Testis (tissue), 3 donors: Measurements from ENCODE around the gene WDR76. TPM values are rescaled to one million over a fixed set of nuclear protein-coding genes. Genes with fewer than 3 reads are reported as not detected.

Experiments
- DNase-seq: peaks from one replicate; pipeline ENCODE4 v3.0.0-alpha.2; 2019
- H3K27ac ChIP-seq, 2 donors: fragments of 200-600 bp; sonication (generic); one replicate each; pipeline ENCODE4 v1.5.1; 2019
- H3K27me3 ChIP-seq: fragments of 200-600 bp; sonication (generic); one replicate; pipeline ENCODE4 v1.5.1; 2019
- H3K36me3 ChIP-seq: fragments of 200-600 bp; sonication (generic); one replicate; pipeline ENCODE4 v1.5.1; 2017; ENCODE audit warnings: low read depth; ENCODE audit errors: missing control alignments
- H3K4me1 ChIP-seq: fragments of 200-600 bp; sonication (generic); one replicate; pipeline ENCODE4 v1.5.1; 2019
- H3K4me3 ChIP-seq, 2 donors: fragments of 200-600 bp; sonication (generic); one replicate each; pipeline ENCODE4 v1.5.1; 2017 to 2019
- H3K9me3 ChIP-seq: fragments of 200-600 bp; sonication (generic); one replicate; pipeline ENCODE4 v1.5.1; 2017
- CTCF ChIP-seq, 3 experiments: fragments of 450-650 bp in 2 of 3; fragments of 200-600 bp in 1 of 3; sonication (generic) in 1 of 3; IDR thresholded peaks; one replicate each; pipeline ENCODE4 v1.5.1; 2016 to 2019; ENCODE audit warnings: antibody characterized with exemption in 3 of 3, mild to moderate bottlenecking in 2 of 3, moderate library complexity in 1 of 3
- POLR2A ChIP-seq: fragments of 450-650 bp; IDR thresholded peaks from one replicate; pipeline ENCODE4 v1.6.1; 2017; ENCODE audit warnings: antibody characterized with exemption, mild to moderate bottlenecking, moderate library complexity
- WGBS, 2 donors: methylation state at CpG; one replicate each; pipeline ENCODE4 v1.1.5; 2018; 5-methylcytosine and 5-hydroxymethylcytosine counted together
- intact Hi-C: fragments of 100-400 bp; cut with DNase I; formaldehyde crosslinking; loops from one replicate; pipeline ENCODE4 v1.15.1; 2023; ENCODE audit warnings: low total_unique reads
- polyA plus RNA-seq: library from polyadenylated mRNA; stranded (reverse); fragments of 350-450 nt; fragmentation: Illumina TruSeq; extraction: RNeasy Lipid Tissue Mini Kit (QIAGEN cat#74804); gene quantifications from one replicate; pipeline ENCODE4 v1.2.3, GENCODE V29; 2014; ENCODE audit warnings: low read depth, low replicate concordance; ENCODE audit not compliant: insufficient read depth
- total RNA-seq, 2 donors: library from RNA; depleted of rRNA; stranded (reverse); fragments of >200 nt; gene quantifications; one replicate each; pipeline ENCODE4 v1.2.3, GENCODE V29; 2016

Gene WDR76
- total and polyA plus RNA-seq, 3 donors from 2014 or later = 7.9 to 16.9 (median 9.5) TPM

GRCh38 chr15:43879386-43880355 lies 52.9 kb downstream of the WDR76 start:
- no peaks in the 10 kb centered on the region for H3K4me1 ChIP-seq
- no peak for DNase-seq
- H3K27me3 ChIP-seq = no peaks in the 10 kb centered on the region
- no peak overlapping the region for H3K4me3 ChIP-seq
- H3K27ac ChIP-seq = no peak overlapping the region
- intact Hi-C loops = no loop called here
- TF ChIP-seq CTCF (IDR thresholded peaks at IDR 0.05) (no peak), POLR2A (no peak)
- WGBS, 2 donors = 82 to 87% methylated on average over 15 of the region's 15 CpGs
- H3K9me3 ChIP-seq = no peaks in the 10 kb centered on the region
- no peaks in the 10 kb centered on the region for H3K36me3 ChIP-seq

DNA sequence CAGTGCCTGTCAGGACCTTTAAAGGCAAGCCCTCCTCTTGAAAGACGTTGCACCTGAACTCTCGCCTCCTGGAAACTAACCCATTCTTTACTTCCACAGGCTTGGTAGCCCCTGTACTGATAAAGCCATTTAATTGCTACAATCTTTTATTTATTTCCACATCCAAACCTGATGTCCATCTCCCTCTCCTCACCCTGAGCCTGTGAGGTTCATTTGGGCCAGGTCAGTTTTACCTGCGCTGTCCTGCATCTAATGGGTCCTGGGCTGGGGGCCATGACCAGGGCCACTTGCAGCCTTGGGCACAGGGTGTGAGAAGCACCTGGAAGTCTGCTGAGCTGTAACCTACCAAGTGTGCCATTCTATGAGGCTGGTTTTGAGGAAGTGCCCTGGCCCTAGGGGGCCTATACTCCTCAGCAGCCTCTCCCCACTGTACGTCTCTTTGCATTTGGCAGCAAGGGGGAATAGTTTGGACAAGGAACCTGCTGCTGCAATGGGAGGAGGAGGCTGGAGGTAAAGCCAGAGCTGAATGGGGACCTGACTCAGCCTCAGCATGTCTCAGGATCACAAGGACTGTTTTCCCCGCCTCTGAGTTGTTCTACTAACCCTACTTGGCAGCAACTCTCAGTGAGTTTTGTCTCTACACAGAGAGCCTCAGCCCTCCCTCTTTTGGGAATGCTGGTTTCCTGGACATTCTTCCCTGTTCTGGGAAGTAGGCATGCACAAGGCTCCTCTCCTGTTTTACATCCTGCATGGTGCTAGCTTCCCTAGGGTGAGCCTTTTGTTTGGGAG lies 53.8 kb downstream of the WDR76 start:
- TF ChIP-seq CTCF (IDR thresholded peaks at IDR 0.05) = no peak
- no peak for TF ChIP-seq POLR2A
- no peak overlapping the region for H3K4me3 ChIP-seq
- H3K9me3 ChIP-seq = no peaks in the 10 kb centered on the region
- H3K27me3 ChIP-seq = no peaks in the 10 kb centered on the region
- H3K36me3 ChIP-seq = no peaks in the 10 kb centered on the region
- intact Hi-C loops = no loop called here
- no peaks in the 10 kb centered on the region for H3K4me1 ChIP-seq
- 75 to 76% methylated on average over 5 of the region's 5 CpGs for WGBS, 2 donors
- no peak overlapping the region for H3K27ac ChIP-seq
- DNase-seq = peak; percentile 36

DNA sequence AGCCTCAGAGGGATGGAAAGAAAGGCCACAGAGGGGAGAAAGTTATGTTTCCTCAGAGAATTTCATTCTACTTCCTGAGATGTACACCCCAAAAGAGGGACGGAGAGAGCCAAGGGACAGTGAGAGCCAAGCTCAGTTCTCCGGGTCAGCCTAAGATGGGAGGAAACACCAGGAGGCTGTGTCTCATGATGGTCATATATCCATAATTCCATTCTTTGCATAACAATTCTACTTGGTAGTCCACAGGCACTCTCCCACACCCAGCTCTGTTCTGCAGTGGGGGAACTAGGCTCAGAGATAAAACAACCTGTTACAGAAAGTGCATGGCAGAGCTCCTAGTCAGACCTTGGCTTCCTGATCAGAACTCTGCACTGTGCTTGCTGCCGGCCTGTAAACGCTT lies 54.4 kb downstream of the WDR76 start:
- intact Hi-C loops = no loop called here
- H3K9me3 ChIP-seq = no peaks in the 10 kb centered on the region
- no peak for DNase-seq
- H3K27ac ChIP-seq = no peak overlapping the region
- TF ChIP-seq CTCF (IDR thresholded peaks at IDR 0.05) = no peak
- no peak for TF ChIP-seq POLR2A
- no peak overlapping the region for H3K4me3 ChIP-seq
- WGBS, 2 donors = 52 to 71% methylated on average over 4 of the region's 4 CpGs
- H3K36me3 ChIP-seq = no peaks in the 10 kb centered on the region
- H3K4me1 ChIP-seq = no peaks in the 10 kb centered on the region
- no peaks in the 10 kb centered on the region for H3K27me3 ChIP-seq

- no peak overlapping the region for H3K4me3 ChIP-seq
- peak; percentile 43 for DNase-seq
- H3K9me3 ChIP-seq = no peaks in the 10 kb centered on the region
- intact Hi-C loops = no loop called here
- no peaks in the 10 kb centered on the region for H3K36me3 ChIP-seq
- no peaks in the 10 kb centered on the region for H3K4me1 ChIP-seq
- TF ChIP-seq CTCF (IDR thresholded peaks at IDR 0.05) (peak; percentile 7 to 39 (median 9)), POLR2A (no peak)
- no peak overlapping the region for H3K27ac ChIP-seq
- no peaks in the 10 kb centered on the region for H3K27me3 ChIP-seq
- WGBS, 2 donors = 91 to 92% methylated on average over 7 of the region's 7 CpGs
These were observed 55.1 kb downstream of the WDR76 start for GRCh38 chr15:43881944-43882343.
